ELF-1 (cell line): ENCODE data around the gene RRM2.

ENCODE experiments used
- DNase-seq: peaks from one replicate; pipeline ENCODE4 v3.0.0-alpha.2; 2016; ENCODE audit warnings: low read depth, low spot score

The RRM2 gene

GRCh38 chr2:10171006-10171800, 48.7 kb downstream of the RRM2 start:
- no peak for DNase-seq

GRCh38 chr2:10172033-10172871, 49.7 kb downstream of the RRM2 start:
- no peak for DNase-seq

GRCh38 chr2:10173258-10174005, 50.9 kb downstream of the RRM2 start:
- no peak for DNase-seq

GRCh38 chr2:10174173-10174572, 51.6 kb downstream of the RRM2 start:
- no peak for DNase-seq

- no peak for DNase-seq
These were observed 52.9 kb downstream of the RRM2 start for GRCh38 chr2:10175441-10175840.

GRCh38 chr2:10178751-10179150, 56.2 kb downstream of the RRM2 start:
- DNase-seq: no peak

- no peak for DNase-seq
These were observed 56.9 kb downstream of the RRM2 start for GRCh38 chr2:10179422-10179821.

GRCh38 chr2:10180229-10180628, 57.7 kb downstream of the RRM2 start:
- no peak for DNase-seq
